Measurements from ENCODE around the gene HIVEP3.
A peak's percentile ranks its signal among the peaks of the same experiment; 100 is the strongest.
"Not testable (repeated sequence)": the region's sequence is repeated elsewhere in the genome, so short reads cannot be mapped to it uniquely, and the experiment has no call there.

The HIVEP3 gene

DNA sequence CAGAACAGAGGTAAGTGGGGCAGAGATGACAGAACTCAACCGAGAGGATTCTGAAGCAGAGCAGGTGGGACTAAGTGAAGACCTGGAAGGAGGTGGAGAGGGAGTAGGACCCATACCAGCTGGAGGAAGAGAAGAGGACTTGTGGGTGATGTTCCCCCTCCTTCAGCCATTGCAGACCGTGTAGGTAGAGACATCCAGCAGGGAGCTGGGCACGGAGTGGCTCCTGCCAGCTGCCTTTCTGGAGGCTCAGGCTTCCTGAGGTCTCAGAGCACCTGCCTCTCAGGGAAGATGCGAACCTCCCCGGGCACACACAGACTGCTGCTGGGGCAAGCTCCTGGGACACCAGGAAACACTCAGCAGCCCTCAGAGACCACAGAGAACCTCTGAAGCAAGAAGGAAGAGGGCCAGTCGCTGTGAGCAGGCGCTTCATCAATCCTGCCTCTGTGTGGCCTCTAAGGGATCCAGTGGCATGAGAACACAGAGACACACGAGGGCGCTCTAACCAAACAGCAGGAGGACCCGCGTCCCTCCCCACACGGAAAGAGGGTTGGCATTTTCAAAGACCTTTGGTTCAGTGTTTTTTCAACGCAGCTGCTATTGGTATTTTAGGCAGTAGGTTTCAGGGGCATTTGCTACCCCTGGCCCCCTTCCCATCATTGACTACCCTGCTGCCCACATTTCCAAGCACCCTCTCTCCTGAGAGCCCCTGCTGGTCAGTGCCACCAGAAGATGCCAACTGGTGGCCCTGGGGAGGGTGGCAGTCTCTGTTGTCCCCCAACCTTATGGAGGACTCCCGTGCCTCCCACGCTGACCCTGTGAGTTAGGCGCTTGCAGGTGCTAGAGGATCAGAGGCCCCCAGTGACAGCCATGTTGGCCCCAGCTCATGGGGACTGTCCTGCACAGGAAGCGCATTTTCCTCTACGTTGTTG, 344.7 kb downstream of the HIVEP3 start:
- peak; percentile 23 for FAIRE-seq

DNA sequence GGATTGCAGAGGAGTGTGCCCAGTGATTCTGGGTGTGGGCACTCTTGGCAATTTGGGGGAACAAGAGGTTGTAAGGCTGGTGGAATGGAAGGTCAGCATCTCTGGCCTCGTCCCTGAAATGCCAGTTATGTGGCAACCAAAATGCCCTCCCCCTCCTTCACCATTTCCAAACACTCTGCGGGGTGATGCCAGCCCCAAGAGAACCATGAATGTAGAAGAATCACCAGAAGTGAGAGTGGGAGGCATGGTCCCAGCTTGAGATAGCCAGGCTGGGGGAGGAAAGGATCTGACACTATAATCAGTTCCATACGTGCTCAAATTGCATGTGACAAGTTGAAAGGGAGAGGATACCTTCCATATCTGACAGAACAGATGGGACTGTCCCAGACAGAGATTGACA, 345.5 kb downstream of the HIVEP3 start:
- FAIRE-seq = no peak

DNA sequence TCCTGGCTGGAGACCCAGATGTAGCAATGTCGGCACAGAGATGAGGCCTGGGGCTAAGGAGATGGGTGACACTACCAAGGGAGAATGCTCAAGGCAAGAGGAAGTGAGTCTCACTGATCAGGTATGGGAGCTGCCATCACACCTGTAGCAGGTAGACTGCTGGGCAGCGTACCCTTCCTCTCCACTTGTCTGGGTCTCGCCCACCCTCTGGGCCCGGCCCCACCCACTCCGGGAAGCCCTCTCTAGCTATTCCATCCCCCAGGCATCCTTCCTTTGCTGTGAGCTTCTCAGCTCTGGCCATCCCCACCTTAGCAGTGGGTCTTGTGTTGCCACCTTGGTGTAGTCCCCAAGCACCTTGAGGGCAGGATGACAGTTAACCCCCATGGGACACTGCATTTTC, 346.5 kb downstream of the HIVEP3 start:
- no peak for FAIRE-seq

DNA sequence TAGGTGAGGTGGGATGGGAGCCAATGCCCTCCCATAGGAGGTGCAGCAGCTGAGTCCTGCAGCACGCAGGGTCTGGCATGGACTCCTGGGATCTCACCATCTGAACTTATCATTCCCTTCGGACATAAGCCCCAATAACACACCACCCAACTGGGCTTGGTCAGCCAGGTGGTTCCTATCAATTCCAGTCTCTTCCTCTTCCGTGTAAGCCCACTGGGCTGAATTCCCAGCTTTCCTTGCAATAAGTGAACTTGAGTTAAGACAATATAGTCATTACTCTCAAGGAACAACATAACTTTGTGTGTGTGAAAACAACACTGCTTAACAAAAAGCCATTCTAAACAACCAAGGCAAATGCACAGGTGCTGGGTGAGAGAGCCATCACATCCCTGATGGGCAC, 347.7 kb downstream of the HIVEP3 start:
- FAIRE-seq = no peak

DNA sequence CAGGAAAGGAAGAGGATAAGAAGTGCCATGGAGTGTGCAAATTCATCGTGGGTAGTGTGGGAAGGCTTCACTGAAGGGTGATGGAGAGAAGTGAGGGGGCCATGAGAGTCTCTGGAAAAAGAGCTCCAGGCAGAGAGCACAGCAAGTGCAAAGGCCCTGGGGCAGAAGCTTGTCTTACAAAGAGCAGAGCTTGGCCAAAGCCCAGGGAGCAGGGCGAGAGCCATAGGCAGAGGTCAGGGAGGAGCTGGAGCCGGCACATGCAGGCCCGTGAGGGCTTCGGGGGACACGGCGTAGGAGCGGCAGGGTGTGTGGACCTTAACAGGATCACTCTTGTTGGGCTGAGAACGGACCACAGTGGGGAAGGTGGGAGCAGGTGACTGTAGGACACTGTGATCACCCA, 350.5 kb downstream of the HIVEP3 start:
- FAIRE-seq = no peak

DNA sequence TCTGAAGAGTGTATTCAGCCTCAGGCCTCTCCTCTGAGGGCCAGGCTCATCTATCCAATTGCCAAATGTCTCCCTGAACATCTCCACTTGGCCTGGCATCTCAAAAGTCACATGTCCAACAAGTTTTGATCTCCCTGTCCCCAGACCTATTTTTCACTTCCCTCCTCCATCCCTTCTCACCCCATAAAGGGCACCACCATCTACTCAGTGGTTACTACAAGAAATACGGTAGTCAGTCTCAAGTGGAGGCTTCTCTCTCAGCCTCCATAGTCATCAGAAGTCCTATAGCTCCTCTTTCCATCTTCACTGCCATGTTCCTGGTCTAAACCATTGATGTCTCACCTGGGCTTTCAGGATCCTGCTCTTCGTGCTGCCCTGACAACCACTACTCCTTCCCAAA, 351.8 kb downstream of the HIVEP3 start:
- no peak for FAIRE-seq

DNA sequence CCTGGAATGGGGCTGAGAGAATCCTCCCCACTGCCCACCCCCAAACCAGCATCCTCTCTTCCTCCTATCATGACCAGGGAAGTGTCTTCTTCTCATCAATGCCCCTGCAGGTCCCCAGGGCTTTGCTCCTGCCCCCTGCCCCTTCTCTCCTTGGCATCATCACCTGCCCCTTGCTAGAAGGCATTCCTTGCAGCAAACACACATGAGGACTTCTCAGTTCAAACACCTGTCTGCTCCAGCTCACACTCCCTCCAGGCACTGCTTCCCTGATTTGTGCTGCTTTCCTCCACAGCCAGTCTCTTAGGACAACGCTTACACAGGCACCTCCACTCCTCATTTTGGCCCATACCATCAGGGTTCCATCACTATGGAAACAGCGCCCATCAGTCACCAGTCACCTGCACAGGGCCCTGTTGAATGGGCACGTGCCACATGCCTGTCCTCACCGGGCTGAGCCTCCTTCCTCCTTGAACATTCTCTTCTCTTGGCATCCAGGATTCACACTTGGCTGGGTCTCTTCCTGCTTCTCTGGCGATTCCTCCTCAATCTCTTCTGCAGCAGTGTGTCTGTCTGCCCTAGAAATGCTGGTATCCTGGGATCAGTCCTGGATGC, 352.3 kb downstream of the HIVEP3 start:
- FAIRE-seq = no peak

DNA sequence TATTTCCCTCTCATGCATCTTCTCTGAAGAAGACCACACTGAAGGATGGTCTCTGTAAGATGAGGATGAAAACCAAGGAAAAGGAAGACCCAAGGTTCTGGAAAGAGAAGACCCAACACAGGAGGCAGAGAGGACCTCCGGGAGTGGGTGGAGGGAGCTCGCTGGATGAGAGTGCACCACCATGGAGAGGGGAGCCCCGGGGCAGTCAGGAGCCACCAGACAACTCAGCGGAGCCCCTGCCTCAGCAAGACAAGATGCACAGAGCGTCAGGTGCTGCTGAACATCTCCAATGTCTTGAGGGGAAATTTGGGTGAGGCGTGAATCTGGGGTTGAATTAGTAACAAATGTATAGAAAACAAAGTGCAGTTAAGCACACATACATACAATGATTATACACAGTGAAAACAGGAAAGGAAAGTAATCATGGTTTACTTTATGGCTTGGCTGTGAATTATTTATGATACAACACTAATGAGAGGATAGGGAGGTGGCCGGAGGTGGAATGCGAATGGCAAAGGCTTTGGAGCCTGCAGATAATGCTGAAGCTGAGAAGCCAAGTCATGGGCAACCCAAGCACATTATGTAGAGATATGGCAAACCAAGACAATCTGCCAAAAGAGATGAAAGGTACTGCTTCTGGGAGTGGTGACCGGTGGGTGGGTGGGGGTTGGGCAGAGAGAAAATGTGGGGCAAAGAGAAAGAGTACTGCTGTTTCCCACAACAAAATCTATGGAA, 353.8 kb downstream of the HIVEP3 start:
- FAIRE-seq = no peak

DNA sequence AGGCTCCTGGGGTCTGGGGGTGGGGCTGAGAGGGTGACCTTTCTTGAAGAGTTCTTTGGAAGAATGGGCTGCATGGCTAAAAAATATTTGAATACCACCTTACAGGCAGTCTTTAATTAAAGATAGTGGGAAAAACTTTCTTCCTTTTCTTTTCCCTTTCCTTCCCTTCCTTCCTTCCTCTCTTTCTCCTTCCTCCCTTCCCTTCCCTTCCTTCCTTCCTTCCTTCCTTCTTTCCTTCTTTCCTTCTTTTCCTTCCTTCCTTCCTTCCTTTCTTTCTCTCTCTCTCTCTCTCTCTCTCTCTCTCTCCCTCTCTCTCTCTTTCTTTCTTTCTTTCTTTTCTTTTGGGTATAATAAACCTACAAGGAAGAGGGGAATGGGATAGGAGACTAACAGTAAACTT, 356.4 kb downstream of the HIVEP3 start:
- FAIRE-seq = no peak

DNA sequence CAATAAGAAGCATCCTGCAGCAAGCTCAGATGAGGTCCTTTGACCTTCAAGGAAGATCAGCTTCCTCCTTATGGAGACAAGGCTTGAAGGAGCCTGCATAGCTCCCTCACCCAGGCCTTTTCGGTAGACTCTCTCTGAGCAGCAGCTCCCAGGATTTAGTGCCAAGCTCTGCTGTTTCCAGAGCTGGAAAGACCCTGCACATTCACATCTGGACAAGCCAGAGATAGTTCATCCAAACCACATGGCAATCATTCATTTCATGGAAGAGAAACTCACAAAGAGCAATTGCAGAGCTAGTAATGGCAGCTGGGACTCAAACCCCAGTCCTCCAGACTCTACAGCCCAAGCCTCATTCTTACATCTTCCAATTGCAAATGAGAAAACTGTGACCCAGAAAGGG, 357.8 kb downstream of the HIVEP3 start:
- FAIRE-seq = no peak

DNA sequence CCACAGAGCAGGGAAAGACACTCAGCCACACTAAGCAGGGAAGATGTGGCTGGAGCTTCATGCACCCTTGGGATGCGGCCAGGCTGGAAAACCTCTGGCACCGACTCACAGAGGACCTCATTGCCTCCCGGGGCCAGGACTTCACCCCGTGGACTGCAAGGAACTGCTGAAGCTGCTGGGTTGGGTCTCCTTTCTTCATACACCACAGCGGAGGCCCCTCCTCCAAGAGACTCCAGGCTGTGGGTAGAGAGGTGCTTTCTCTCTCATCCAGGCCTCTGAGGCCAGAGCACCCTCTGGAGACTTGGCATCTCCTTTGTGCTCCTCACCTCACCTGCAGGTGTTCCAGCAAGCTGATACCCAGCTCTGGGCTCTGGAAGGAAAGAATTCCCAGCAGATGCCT, 358.2 kb downstream of the HIVEP3 start:
- no peak for FAIRE-seq

DNA sequence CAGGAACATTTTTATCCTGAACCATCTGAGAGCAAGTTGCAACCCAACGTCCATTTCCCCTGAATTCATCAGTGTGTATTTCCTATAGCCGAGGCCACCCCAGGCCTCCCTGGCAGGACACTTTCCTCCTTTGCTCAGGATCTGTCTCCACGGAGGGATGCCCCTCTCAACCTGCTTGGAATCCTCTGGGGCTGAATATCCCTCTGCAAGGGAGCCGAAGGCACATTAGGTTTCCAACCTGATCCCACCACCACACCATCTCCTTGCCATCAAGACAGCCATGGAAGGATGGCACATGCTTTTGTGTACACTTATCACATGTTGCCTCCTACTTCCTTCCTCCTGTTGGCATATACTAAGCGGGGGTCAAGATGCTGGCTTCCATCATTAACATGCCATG, 359.4 kb downstream of the HIVEP3 start:
- no peak for FAIRE-seq

DNA sequence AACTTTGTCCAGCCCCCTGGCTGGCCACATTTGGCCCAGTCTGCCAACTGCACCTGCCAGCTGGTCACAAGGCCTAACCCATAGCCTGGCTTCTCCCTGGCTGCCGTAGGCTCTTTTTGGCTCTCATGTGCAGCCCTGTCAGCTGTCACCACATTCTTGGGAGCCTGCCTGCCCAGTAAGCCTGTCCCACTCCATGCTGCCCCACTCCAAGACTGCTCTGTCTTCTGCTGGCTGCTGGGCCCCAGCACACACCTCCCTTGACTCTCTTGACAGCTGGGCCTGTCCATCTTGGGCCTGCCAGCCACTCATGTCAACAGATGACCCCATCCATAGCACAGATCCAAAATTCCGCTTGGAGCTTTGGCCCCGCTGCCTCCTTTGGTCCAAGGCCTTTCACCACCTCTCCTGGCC, 360.0 kb downstream of the HIVEP3 start:
- FAIRE-seq = no peak

DNA sequence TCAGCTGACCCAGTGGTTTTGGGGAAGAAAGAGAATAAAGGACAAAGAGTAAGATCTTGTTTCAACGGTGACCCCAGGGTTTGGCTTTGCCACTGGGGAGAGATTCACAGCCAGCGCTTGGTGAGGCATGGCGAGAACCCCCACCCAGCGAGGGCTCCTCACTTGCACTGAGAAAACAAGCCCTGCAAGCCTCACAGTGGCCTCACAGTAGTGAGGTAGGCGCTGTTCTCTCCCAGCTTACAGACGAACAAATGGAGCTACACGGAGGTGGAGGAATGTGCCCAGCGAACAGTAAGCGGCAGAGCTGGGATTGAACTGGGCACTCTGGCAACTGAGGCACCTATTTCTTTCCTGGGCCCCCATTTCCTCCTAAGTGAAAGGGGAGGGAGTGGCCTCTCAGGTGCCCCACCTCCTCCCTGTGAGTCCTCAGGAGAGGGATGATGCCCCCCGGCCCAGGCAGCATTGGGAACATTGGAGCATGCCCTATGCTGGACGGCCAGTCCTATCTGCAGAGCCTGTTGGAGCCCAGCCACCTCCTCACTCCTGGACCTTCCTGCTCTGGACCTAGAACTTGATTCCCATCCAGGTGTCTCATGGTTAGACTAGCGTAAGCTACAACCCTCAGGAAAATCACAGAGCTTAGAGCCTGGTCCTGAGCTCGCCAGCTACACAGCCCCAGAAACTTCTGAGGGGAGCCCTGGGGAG, 360.8 kb downstream of the HIVEP3 start:
- FAIRE-seq = no peak

DNA sequence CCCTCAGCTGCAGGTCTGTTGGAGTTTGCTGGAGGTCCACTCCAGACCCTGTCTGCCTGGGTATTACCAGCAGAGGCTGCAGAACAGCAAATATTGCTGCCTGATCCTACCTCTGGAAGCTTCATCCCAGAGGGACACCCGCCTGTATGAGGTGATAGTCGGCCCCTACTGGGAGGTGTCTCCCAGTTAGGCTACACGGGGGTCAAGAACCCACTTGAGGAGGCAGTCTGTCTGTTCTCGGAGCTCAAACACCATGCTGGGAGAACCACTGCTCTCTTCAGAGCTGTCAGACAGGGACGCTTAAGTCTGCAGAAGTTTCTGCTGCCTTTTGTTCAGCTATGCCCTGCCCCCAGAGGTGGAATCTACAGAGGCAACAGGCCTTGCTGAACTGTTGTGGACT, 364.0 kb downstream of the HIVEP3 start:
- not testable (repeated sequence) for FAIRE-seq

DNA sequence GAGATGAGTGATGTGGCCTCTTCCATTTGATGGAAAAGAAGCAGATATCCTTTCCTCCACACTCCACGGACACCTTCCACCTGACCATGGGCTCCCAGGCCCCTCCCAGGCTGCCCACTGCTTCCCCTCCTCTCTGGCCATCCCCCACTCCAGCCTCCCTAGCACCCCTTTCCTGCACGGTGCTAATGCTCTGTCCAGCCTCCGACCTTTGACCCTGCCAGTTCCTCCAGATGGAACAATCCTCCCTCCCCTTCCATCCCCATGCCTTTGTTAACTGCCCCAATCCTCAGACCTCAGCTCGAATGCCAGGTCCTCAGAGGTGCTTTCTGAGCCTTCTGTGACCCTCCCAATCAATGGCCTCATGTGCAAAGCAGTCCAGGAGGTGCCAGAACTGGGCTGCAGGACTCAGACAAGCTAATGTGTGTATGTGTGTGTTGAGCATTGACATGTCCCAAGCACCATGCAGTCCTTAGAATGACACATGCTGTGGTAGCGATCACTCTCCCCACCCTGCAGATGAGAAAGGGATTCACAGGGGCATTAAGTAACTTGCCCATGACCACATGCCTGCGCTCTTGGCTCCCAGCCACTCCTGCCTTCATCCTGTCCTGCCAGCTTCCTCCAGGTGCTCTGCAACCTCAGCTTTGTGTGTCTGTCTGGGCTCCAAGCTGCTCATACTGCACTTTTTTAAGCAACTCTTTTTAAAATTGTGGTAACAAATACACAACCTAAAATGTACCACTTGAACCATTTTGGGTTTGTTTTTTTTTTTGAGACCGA, 370.8 kb downstream of the HIVEP3 start:
- FAIRE-seq = no peak

DNA sequence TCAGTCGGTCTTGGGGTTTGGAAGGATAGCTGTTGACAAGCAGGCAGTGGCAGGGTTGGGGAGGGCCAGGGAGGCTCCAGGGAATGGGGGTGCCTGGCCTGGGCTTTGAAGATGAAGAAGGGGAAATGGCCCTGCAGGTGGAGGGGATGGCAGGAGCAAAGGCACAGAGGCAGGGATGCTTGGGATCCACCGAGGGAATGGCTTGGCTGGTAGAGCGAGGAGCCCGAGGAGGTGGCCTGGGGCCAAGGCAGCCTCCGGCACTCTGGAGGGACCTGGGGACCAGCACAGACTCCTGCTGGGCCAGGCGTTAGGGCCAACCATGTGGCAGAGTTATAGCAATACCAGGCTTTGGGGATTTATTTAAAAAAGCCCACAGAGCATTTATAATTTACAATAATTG, 371.4 kb downstream of the HIVEP3 start:
- FAIRE-seq = no peak

DNA sequence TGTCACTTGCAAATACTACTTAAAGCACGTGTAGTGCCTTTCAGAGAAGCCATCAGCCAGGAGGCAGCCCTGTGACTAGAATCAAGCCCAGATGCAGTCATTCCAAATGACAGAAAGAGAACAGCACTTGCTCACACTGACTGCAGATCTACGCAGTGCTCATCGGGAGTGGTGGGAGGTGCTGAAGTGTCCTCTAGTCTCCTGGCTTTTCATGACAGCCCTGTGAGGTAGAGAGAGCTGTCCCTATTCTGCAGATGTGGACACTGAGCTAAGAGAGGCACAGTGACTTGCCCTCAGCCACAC, 371.9 kb downstream of the HIVEP3 start:
- no peak for FAIRE-seq

DNA sequence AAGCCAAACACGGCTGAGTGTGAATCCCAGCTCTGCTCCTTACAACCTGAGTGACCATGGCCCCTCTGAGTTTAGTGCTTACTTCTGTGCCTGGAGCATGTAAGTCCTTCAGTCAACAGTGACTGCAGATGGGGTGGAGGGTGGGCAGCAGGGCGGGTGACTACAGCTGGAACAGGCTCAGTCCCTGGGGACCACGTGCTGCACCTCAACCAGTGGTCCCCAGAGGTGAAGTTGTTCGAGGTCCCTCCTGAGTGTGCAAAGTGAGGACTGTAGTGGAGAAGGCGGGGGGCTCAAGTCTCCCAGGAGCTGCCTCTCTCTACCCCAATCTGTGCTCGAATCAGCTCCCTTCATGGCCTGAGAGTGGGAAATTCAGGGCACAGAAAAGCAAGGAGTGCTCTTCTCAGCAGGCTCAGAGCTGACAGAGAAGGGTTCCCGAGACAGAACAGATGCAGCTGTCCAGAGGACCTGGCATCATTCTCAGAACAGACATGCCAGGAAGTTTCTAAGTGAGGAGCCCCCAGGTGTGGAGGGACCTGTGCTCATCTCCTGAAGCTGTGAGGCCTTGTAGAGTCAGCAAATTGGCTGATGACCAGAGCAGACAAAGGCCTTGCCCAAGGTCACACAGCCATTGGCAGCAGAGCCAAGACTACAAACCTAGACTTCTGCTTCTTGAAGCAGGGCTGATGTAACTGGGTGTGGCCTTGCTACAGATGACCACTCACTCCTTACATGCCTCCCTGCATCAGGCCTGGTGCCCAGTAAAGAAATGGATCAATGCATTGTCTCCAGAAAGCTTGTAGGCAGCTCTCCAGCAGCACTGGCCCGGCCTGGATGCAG, 372.5 kb downstream of the HIVEP3 start:
- no peak for FAIRE-seq

DNA sequence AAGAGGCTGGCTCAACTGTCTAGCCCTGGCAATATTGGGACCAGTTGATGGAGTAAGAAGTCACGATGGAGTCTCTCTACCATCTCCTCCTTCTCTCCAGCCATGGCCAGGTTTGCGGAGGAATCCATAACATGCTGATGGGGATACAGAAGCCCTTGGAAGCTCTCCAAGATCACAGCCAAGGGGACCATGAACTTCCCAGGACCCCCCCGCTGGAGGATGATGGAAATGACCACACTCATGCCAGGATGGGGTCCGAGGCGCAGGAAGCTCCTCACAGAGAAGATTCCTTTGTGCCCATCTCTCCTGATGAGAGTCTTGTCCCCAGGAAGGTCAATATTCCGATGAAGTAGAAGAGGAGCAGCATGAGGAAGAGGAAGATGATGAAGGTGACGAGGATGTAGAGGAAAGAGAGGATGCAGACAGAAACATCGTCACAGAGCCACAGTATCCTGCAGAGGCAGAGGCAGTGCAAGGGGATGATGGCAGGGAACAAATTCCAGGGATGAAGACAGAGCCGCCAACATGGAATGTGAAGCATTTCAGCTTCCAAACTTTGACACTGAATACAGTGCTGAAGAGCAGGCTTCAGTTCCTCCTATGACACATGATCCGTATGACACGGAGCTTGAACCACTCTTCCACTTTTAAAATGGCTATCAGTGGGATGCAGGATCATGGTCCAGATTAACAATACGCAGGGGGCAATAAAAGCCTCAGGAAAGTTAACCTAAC, 376.4 kb downstream of the HIVEP3 start:
- no peak for FAIRE-seq

DNA sequence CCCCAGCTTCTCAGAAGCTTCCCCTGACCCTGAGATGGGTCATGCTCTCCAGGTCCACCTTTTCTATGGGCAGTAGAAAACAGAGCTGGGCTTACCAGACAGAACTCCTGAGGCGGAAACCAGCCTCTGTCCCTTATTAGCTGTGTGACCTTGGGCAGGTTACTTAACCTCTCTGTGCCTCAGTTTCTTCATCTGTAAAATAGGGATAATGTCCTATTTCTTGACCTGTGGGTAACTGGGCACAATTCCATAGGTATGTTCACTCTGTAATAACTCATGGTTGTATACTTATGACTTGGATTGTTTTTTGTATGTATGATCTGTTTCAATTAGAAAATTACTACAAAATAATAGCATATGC, 377.1 kb downstream of the HIVEP3 start:
- no peak for FAIRE-seq

Measured in A204.1 (cell line).